Activated naive CD8-positive, alpha-beta T cell (primary cell): ENCODE results near the gene SYNE1.

Experiments
- H3K27ac Mint-ChIP-seq: one replicate; pipeline ENCODE4 v1.8.0; 2021; ENCODE audit warnings: mixed read lengths
- H3K27me3 Mint-ChIP-seq: one replicate; pipeline ENCODE4 v1.8.0; 2021; ENCODE audit warnings: mixed read lengths
- H3K36me3 Mint-ChIP-seq: one replicate; pipeline ENCODE4 v1.8.0; 2021; ENCODE audit warnings: mixed read lengths
- H3K4me1 Mint-ChIP-seq: one replicate; pipeline ENCODE4 v1.8.0; 2021; ENCODE audit warnings: low read depth, mixed read lengths
- H3K4me3 Mint-ChIP-seq: one replicate; pipeline ENCODE4 v1.8.0; 2021; ENCODE audit warnings: mild to moderate bottlenecking, mixed read lengths
- H3K9me3 Mint-ChIP-seq: one replicate; pipeline ENCODE4 v1.8.0; 2021; ENCODE audit warnings: low read depth, mixed read lengths

The SYNE1 gene

DNA sequence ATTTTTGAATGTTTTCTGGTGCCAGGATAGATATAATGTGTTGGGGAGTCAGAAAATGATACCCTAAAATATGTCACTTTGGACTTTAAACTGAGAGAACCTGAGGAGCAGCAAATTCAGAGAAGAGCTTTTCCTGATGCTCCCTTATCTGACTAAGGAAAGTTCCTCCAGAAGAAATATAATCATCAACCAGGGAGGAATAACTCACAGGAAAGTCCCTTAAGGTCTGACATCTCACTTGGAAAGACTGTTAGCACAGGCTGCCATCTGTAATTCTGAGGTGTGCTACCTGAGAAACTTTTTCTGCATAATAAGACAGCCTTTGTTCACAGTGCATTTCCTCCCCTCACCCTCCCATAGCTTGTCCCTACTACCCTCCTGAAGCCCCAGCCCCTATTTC is 218.6 kb downstream of the SYNE1 start:
- Mint-ChIP-seq H3K36me3 (no peaks in the 10 kb centered on the region), H3K27me3 (peaks cover 4% of the 10 kb centered on the region), H3K4me3 (no peak overlapping the region), H3K27ac (no peak overlapping the region), H3K9me3 (no peaks in the 10 kb centered on the region), H3K4me1 (no peaks in the 10 kb centered on the region)

DNA sequence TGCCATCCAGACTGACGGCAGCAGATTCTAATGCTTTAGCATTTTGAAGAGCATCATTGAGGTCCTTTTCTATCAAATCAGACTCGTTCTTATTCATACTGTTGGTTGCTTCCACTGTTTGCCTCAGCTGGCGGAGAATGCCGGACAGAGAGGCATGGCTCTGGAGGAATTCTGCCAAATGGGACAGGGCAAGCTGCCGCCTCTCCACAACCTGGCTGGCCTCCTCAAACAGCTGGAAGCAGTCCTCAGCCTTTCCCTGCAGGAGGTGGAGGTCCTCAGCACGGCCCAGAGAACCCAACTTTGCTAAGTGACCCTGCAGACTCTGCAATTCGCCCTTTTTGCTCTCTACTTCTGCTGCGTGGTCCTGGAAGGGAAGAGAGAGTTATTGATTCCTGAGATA is 220.5 kb downstream of the SYNE1 start:
- Mint-ChIP-seq H3K9me3 (no peaks in the 10 kb centered on the region), H3K27ac (no peak overlapping the region), H3K36me3 (no peaks in the 10 kb centered on the region), H3K4me1 (no peaks in the 10 kb centered on the region), H3K4me3 (no peak overlapping the region), H3K27me3 (peaks cover 3% of the 10 kb centered on the region)

DNA sequence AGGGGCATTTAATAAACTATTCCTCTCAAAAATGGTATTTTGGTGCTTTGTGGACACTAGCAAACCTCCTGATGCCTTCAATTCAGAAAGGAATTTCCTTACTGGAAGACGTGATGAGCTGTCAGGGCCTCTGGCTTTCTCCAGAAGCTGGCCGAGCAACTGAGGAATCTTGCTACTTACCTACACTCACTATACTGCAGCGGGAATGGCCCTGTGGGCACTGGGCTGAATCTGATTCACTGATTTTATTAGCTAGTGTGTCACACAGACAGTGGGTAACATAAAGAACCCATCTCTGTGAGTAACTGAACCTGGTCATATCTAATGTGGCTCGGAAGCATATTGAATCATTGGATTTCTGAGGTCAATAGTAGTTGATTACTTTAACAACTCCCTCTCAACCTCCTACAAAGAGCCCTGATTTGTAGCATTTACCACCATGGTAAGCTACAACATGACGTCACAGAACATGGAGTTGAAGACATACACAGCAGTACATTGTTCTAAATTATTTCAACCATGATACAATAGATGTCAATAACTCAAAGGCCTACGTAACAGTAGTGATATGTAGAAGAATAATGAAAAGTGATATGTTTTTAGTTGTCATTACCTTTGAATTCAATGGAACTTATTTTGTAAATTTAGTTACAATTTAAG is 232.1 kb downstream of the SYNE1 start:
- no peak overlapping the region for H3K27ac Mint-ChIP-seq
- no peaks in the 10 kb centered on the region for H3K9me3 Mint-ChIP-seq
- H3K4me3 Mint-ChIP-seq = no peak overlapping the region
- no peaks in the 10 kb centered on the region for H3K36me3 Mint-ChIP-seq
- H3K4me1 Mint-ChIP-seq = no peaks in the 10 kb centered on the region
- H3K27me3 Mint-ChIP-seq = no peaks in the 10 kb centered on the region

DNA sequence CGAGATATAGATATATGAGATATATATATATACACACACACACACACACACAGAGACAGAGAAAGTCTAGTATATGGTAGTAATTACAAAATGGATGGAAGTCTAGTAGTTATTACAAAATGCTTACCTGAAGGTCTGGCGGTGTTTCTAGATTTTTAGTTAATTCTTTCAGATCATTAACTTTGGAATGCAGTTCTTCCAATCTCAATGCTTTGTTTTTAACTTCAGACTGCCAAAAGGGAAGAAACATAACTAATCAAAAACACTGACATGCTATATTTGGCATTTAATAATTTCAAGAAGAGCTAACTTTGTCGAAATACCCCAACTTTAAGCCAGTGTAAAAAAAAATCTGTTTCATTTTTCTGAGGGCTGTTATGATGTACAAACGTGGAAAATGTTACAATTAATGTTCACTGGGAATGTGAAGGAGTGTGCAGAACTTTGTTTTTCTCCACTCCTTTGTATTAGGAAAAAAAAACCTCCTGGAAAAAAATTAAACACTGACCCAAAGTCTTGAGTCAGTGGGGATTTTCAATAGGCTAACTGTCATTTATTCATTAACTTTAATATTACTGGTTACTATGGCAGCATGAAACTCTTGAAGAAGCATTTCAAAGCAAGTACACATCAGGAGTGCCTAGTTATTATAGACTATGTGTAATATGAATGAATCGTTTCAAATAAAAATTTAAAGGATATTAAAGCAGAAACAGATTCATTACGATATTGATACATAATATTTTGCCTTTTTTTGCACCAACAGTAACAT is 232.9 kb downstream of the SYNE1 start:
- H3K36me3 Mint-ChIP-seq = no peaks in the 10 kb centered on the region
- no peak overlapping the region for H3K4me3 Mint-ChIP-seq
- H3K27me3 Mint-ChIP-seq = no peaks in the 10 kb centered on the region
- H3K4me1 Mint-ChIP-seq = no peaks in the 10 kb centered on the region
- no peak overlapping the region for H3K27ac Mint-ChIP-seq
- no peaks in the 10 kb centered on the region for H3K9me3 Mint-ChIP-seq

- Mint-ChIP-seq H3K36me3 (no peaks in the 10 kb centered on the region), H3K27ac (no peak overlapping the region), H3K4me3 (no peak overlapping the region), H3K27me3 (no peaks in the 10 kb centered on the region), H3K9me3 (no peaks in the 10 kb centered on the region), H3K4me1 (no peaks in the 10 kb centered on the region)
Measured at GRCh38 chr6:152402791-152403190, 234.4 kb downstream of the SYNE1 start.

DNA sequence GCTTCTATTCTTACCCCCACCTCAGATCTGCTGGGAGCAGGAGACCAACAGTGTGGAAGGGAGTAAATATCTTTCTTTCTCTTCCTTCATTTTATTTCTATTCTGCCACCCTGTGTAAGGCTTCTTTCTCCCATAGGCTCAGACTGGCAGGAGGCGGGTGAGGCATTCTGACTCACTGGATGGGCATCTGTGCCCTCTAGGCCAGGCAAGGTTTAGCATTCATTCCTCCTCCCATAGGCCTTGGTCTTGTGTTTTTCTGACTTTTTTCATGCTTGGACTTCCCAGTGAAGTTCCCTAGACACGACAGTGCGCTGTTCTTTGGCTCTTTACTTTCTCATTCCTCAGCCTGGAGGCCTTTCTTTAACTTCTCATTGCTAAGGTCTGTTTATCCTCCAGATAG is 235.2 kb downstream of the SYNE1 start:
- no peaks in the 10 kb centered on the region for H3K4me1 Mint-ChIP-seq
- no peaks in the 10 kb centered on the region for H3K9me3 Mint-ChIP-seq
- no peak overlapping the region for H3K27ac Mint-ChIP-seq
- no peaks in the 10 kb centered on the region for H3K27me3 Mint-ChIP-seq
- no peak overlapping the region for H3K4me3 Mint-ChIP-seq
- H3K36me3 Mint-ChIP-seq = no peaks in the 10 kb centered on the region

DNA sequence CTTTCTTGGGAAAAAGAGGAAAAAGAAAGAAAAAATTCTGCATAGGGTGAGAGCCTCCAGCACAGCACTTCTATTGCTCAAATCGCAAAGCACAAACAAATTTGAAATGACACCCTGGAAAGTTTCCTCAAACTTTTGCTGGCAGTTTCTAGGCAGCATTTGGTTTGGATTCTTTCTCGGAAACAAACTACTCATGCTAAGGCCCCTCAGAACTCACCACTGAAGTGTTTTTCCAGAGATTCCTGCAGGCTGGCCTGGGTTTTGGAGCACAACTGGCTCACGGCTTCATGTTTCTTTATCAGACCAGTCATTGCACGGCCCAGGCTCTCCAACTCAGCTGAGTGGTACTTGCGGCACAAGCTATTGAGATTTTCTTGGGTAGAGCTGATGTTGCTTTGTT is 237.8 kb downstream of the SYNE1 start:
- Mint-ChIP-seq H3K9me3 (no peaks in the 10 kb centered on the region), H3K27ac (no peak overlapping the region), H3K36me3 (no peaks in the 10 kb centered on the region), H3K27me3 (peaks cover under 1% of the 10 kb centered on the region), H3K4me1 (no peaks in the 10 kb centered on the region), H3K4me3 (no peak overlapping the region)

DNA sequence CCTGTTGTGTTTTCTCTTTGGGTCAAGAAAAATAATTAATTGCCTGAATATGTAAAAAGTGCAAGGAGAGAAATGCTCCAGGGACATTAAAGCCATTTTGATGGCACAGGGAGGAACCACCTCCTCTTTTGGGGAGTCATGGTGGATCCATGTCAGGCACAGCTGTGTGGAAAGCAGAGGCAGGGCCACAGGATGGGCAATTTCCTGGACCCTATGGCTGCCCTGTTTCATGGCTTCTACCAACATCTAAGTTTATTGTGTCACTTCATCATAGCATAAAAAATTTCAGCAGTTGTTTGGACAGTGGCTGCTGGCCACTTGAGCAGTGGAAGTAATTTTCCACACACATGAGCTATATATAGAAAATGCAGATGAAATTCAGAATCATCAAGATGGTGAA is 238.2 kb downstream of the SYNE1 start:
- Mint-ChIP-seq H3K36me3 (no peaks in the 10 kb centered on the region), H3K9me3 (no peaks in the 10 kb centered on the region), H3K27ac (no peak overlapping the region), H3K27me3 (peaks cover 3% of the 10 kb centered on the region), H3K4me1 (no peaks in the 10 kb centered on the region), H3K4me3 (no peak overlapping the region)

- H3K9me3 Mint-ChIP-seq = no peaks in the 10 kb centered on the region
- H3K36me3 Mint-ChIP-seq = no peaks in the 10 kb centered on the region
- no peaks in the 10 kb centered on the region for H3K4me1 Mint-ChIP-seq
- no peak overlapping the region for H3K4me3 Mint-ChIP-seq
- peaks cover 3% of the 10 kb centered on the region for H3K27me3 Mint-ChIP-seq
- H3K27ac Mint-ChIP-seq = no peak overlapping the region
Measured at GRCh38 chr6:152398316-152398715, 238.8 kb downstream of the SYNE1 start.

DNA sequence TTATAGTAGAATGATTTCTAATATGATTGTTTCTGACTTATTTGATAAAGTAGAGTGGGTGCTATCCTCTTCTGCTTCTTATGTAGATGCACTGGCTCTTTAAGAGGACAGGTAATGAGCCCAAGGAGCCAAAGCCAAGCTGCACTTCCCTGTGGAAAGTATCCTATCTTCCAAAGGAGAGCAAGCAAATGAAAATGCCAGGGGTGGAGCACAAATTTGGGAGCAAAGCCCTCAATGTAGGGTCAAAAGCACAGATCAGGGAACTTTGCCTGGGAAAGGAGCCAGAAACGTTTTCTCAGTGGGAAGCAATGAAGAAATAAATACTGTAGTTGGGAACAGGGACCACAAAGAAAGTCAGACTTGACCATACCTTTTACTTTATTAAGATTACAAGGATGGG is 242.9 kb downstream of the SYNE1 start:
- Mint-ChIP-seq H3K27me3 (peaks cover 3% of the 10 kb centered on the region), H3K4me1 (no peaks in the 10 kb centered on the region), H3K36me3 (no peaks in the 10 kb centered on the region), H3K27ac (no peak overlapping the region), H3K9me3 (no peaks in the 10 kb centered on the region), H3K4me3 (no peak overlapping the region)

- no peak overlapping the region for H3K4me3 Mint-ChIP-seq
- H3K36me3 Mint-ChIP-seq = no peaks in the 10 kb centered on the region
- no peaks in the 10 kb centered on the region for H3K4me1 Mint-ChIP-seq
- H3K9me3 Mint-ChIP-seq = no peaks in the 10 kb centered on the region
- peaks cover 9% of the 10 kb centered on the region for H3K27me3 Mint-ChIP-seq
- no peak overlapping the region for H3K27ac Mint-ChIP-seq
Measured at GRCh38 chr6:152391179-152391880, 245.8 kb downstream of the SYNE1 start.

DNA sequence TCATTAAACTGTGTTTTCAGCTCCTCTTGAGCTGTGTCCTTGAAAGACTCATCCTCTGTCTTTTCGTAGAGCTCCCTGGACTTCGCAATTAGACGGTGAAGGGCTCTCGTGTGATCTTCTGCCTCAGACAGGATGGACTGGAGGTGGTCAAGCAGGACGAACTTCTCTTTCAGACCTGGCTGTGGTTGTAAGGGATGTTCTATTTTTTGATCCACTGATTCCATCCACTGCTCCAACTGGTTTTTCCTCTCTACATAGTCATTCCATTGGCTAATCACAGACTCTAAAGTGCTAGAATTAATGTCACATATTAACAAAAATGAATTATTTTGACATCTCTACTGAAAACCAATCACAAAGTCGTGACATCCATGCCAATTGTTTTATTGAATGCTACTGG is 250.1 kb downstream of the SYNE1 start:
- H3K4me1 Mint-ChIP-seq = no peaks in the 10 kb centered on the region
- peaks cover 15% of the 10 kb centered on the region for H3K27me3 Mint-ChIP-seq
- H3K9me3 Mint-ChIP-seq = no peaks in the 10 kb centered on the region
- no peak overlapping the region for H3K27ac Mint-ChIP-seq
- no peaks in the 10 kb centered on the region for H3K36me3 Mint-ChIP-seq
- no peak overlapping the region for H3K4me3 Mint-ChIP-seq

- Mint-ChIP-seq H3K4me1 (no peaks in the 10 kb centered on the region), H3K36me3 (no peaks in the 10 kb centered on the region), H3K27ac (no peak overlapping the region), H3K4me3 (no peak overlapping the region), H3K27me3 (peaks cover 15% of the 10 kb centered on the region), H3K9me3 (no peaks in the 10 kb centered on the region)
Measured at GRCh38 chr6:152386131-152386530, 251.0 kb downstream of the SYNE1 start.

DNA sequence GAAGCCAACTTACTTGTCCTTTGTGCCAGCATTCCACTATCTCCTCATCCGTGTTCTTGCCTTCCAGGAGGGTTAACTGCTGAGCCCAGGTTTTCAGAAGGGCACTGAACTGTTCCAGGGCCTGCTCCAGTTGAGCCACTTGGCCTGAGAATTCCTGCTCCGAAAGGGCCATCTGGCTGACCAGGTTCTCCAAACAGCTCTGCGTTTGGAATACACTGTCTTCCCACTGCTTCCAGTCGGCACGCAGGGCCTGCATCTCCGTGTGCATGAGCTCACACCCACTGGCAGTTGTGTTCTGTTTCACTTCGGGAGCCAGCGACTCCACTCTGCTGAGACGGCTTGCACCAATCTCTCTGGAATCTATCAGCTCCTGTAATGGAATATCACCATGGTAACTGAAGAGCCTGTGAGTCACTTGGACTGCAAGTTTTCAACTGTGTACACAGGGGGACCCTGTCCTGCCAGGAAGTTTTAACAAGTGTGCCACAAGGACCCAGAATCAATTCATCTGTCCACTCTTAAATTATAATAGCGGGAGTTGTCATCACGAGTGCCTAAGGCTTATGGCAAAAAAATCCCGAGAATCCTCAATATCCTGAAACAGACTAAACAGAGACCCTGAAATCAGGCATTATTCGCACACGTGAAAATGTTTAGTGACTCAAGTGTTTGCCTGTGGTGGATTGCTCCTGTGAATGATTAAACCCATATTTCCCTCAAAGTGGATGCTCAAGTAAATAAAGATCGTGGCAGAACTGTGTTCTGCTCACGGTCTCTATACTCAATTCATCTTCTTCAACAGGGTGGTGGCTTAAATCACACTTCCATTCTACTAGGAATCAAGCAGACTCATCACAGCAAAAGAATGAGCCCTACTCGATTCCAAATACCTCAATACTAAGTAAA is 255.9 kb downstream of the SYNE1 start:
- Mint-ChIP-seq H3K36me3 (no peaks in the 10 kb centered on the region), H3K4me3 (no peak overlapping the region), H3K4me1 (no peaks in the 10 kb centered on the region), H3K27me3 (peaks cover 8% of the 10 kb centered on the region), H3K27ac (no peak overlapping the region), H3K9me3 (no peaks in the 10 kb centered on the region)

GRCh38 chr6:152380351-152380767 is 256.8 kb downstream of the SYNE1 start:
- Mint-ChIP-seq H3K4me1 (no peaks in the 10 kb centered on the region), H3K27ac (no peak overlapping the region), H3K4me3 (no peak overlapping the region), H3K27me3 (peaks cover 6% of the 10 kb centered on the region), H3K36me3 (no peaks in the 10 kb centered on the region), H3K9me3 (no peaks in the 10 kb centered on the region)
